NAMALWA (cell line): Measurements from ENCODE around the gene DNAH1.

Source experiments
- DNase-seq: peaks from one replicate; pipeline ENCODE4 v3.0.0-alpha.2; 2015; ENCODE audit warnings: low spot score

The DNAH1 gene

DNA sequence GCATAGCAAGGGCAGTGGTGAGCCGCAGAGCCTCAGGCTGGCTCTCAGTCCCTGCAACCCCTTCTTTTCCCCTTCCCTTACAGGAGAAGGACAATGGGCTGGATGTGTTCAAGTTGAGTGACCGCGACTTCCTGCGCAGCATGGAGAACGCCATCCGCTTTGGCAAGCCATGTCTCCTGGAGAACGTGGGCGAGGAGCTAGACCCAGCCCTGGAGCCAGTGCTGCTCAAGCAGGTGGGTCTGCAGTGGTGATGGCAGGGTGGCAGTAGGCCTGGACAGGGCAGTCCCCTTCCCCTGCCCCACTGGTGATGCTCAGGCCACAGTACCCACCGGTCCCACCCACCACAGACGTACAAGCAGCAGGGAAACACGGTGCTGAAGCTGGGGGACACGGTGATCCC, 75.0 kb downstream of the DNAH1 start:
- no peak for DNase-seq

GRCh38 chr3:52392216-52392930, 76.3 kb downstream of the DNAH1 start:
- DNase-seq = no peak

DNA sequence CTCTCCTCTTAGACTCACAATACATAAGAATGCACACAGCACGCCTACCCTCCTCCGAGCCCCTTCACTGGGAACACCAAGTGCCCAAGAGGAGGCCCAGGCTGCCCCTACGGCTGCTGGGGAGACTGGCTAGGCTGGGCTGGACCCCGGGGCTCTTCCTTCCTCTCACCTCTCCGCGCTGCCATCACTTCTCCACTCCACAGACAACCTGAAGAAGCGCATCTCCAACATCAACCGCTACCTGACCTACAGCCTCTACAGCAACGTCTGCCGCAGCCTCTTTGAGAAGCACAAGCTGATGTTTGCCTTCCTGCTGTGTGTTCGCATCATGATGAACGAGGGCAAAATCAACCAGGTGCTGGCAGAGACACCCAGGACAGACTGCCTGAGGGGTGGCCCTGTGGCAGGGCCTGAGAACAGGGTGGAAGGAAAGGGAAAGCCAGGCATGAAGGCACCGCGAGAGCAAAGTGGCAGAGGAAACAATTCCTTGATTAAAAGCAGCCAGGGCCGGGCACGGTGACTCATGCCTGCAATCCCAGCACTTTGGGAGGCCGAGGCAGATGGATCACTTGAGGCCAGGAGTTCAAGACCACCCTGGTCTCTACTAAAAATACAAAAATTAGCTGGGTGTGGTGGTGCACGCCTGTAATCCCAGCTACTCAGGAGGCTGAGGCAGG, 77.2 kb downstream of the DNAH1 start:
- no peak for DNase-seq

- DNase-seq = no peak
Observed at GRCh38 chr3:52393959-52394670, 78.0 kb downstream of the DNAH1 start.

GRCh38 chr3:52394751-52395502, 78.8 kb downstream of the DNAH1 start:
- DNase-seq = no peak

DNA sequence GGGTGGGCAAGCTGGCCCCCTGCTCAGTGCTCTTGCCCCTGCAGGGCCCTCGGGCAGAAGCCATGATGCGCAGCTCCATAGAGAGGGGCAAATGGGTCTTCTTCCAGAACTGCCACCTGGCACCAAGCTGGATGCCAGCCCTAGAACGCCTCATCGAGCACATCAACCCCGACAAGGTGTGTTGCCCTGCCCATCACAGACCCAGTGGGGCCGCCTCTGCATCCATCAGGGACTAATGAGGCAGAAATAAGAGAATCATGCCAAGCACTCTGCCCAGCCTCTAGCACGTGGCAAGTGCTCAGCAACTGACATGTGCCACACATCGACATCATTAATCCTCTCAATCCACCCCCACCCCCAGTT, 79.4 kb downstream of the DNAH1 start:
- no peak for DNase-seq

DNA sequence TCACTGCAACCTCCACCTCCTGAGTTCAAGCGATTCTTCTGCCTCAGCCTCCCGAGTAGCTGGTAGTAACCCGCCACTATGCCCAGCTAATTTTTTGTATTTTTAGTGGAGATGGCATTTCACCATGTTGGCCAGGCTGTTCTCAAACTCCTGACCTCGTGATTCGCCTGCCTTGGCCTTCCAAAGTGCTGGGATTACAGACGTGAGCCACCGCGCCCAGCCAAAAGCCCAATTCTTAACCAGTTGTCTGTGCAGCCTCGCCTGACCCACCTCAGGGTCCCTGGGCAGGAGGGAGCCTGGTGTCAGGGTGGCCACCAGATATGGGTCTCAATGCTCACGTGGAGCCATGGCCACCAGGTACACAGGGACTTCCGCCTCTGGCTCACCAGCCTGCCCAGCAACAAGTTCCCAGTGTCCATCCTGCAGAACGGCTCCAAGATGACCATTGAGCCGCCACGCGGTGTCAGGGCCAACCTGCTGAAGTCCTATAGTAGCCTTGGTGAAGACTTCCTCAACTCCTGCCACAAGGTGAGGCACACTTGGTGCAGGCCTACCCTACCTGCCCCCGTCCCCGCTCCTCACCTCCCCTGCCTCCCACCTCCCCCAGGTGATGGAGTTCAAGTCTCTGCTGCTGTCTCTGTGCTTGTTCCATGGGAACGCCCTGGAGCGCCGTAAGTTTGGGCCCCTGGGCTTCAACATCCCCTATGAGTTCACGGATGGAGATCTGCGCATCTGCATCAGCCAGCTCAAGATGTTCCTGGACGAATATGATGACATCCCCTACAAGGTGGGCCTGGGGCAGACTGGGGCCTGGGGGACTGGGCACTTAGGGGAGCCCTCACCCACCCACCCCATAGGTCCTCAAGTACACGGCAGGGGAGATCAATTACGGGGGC, 80.1 kb downstream of the DNAH1 start:
- DNase-seq = no peak

- no peak for DNase-seq
Observed at GRCh38 chr3:52396907-52397591, 80.9 kb downstream of the DNAH1 start.

GRCh38 chr3:52397676-52398399, 81.7 kb downstream of the DNAH1 start:
- DNase-seq = no peak

- no peak for DNase-seq
Observed at GRCh38 chr3:52398670-52399081, 82.6 kb downstream of the DNAH1 start.

GRCh38 chr3:52399131-52399530, 83.0 kb downstream of the DNAH1 start:
- DNase-seq = no peak

DNA sequence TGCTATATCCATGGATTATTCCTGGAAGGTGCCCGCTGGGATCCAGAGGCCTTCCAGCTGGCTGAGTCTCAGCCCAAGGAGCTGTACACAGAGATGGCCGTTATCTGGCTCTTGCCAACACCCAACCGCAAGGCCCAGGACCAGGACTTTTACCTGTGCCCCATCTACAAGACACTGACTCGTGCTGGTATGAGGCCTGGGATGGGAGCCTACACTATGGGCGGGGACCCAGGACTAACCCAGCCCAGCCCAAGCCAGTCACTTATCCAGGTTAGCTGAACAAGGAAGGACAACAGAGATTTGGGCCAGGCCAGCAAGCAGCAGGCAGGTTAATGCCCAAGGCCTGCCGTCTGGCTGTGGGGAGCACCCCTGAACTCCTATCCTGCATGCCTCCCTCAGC, 83.5 kb downstream of the DNAH1 start:
- no peak for DNase-seq

GRCh38 chr3:52400275-52400793, 84.2 kb downstream of the DNAH1 start:
- DNase-seq = no peak

DNA sequence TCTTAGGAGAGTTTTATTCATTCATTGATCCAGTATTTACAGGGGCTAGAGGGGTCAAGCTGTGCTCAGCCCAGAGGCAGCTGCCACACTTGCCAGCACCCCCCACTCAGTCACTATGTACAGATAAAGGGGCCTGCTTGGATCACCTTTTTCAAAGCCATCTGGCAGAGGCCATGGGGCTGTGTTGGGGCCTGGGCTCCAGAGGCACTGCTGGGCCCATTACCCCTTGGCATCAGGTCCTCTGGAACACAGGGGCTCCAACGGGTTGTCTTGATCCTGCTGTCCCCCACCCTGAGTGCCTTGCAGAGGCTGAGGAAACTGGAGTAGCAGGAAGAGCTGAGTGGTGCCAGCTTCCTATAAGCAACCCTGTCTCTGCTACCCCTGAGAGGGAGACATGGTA, 84.9 kb downstream of the DNAH1 start:
- no peak for DNase-seq

GRCh38 chr3:52401551-52401950, 85.4 kb downstream of the DNAH1 start:
- DNase-seq = no peak

DNA sequence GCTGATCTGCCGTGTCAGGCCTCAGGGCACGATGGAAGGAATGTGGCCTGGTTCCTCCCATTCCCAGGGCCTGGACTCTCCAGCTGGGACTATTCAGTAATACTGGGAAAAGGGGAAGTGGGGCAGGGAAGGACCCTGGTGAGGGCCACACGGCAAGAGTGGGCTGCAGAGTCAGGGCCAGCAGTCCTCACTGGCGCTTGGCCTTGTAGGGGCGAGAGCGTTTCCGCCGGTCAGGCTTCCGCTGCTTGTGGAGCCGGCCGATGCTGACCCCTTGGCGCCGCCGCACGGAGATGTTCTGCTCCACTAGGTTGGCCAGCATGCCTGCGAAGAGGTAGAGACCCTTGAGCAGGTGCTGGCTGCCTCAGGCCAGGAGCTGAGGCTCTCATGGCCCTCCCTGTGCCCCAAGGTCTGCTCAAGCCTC, 86.0 kb downstream of the DNAH1 start:
- no peak for DNase-seq

DNA sequence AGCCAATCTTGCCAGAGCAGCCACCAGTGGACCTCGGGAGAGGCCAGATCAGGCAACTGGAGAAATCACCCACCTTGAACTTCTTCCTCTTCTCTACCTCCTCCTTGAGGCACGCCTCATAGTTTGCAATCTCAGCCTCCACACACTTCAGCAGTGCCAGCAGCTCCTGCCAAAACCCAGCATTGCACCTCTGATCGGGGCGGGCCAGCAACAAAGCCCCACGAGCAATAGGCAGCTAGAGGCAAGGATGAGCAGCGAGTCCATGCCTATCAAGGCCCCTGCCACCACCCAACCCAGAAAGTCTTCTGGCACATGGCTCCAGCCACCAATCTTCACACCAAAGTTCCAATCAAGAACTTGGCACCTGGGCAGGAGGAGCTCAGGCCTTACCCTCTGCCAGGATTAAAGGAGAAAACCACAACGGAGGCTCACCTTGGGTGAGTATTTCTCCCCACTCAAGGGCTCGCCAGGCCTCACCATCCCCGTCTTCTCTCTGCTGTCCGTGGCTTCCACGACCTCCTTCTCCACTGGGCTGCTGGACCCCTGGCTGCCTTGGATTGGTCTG, 86.7 kb downstream of the DNAH1 start:
- no peak for DNase-seq

DNA sequence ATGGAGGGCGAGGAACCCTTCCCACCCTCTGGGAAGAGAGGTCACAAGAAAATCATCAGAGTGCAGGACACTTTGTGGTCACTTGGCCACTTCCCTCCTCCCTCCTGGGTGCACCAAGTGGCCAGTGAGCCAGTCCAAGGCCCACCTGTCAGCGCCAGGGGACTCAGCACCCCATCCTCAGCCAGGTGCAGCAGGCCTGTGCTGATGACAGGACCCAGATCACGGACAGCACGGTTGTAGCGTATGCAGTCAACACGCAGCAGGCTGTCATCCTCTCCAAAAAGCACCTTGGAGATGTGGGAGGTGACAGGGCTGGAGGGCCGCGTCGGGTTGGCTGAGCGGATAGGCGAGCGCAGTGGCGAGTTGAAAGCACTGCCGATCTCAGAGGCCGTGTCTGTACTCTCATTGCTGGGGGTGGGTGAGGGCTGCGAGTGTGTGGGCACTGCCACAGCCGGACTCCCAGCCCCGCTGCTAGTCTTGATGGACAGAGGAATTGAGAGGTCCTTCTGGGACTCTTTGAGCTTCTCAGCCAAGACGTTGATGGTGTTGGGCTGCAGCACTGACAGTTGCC, 87.2 kb downstream of the DNAH1 start:
- DNase-seq = no peak

- DNase-seq = no peak
Observed at GRCh38 chr3:52403955-52404354, 87.8 kb downstream of the DNAH1 start.
